ENCODE data around the gene FAM20A. TPM values are rescaled to one million over a fixed set of nuclear protein-coding genes. Genes with fewer than 3 reads are reported as not detected.

Gene FAM20A
- total and polyA plus RNA-seq, 11 donors = 2.6 to 37.9 (median 8.8) TPM

DNA sequence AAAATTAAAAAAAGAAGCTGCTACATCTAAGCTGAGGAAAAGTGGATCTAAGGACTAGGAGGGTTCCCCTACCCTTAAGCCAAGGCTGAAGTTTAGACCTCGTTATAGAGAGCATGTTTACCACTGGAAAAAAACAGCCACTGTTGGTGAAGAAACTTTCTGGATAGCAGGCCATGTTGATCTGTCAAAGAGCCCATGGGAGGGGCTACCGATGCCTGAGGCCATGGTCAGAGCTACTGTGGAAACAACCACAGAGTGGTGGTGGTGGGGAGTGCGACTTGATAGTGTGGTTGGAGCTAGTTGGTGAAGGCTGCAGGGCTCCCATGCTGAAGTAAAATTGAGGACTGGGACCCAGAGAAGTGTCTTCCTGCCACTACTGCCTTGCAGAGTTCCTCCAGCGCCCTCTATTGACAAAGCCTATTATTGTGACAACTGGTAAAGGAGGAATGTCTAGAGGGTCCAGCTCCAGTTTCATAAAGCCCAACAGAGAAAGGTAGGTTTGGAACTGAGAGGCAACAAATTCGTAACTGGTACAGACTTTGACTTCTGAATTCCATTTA, 12.7 kb upstream of the FAM20A start:
- no peaks in the 10 kb centered on the region for H3K27me3 ChIP-seq
- DNase-seq (peak in 2 of 5 donors; percentile 40 to 46), ATAC-seq (peak; percentile 42 to 80 (median 71))
- H3K4me1 ChIP-seq = peaks cover 0 to 5% (median 0%) of the 10 kb centered on the region in 12 donors
- no peak for TF ChIP-seq POLR2A (IDR thresholded peaks at IDR 0.05)
- TF ChIP-seq, protein P1, sequence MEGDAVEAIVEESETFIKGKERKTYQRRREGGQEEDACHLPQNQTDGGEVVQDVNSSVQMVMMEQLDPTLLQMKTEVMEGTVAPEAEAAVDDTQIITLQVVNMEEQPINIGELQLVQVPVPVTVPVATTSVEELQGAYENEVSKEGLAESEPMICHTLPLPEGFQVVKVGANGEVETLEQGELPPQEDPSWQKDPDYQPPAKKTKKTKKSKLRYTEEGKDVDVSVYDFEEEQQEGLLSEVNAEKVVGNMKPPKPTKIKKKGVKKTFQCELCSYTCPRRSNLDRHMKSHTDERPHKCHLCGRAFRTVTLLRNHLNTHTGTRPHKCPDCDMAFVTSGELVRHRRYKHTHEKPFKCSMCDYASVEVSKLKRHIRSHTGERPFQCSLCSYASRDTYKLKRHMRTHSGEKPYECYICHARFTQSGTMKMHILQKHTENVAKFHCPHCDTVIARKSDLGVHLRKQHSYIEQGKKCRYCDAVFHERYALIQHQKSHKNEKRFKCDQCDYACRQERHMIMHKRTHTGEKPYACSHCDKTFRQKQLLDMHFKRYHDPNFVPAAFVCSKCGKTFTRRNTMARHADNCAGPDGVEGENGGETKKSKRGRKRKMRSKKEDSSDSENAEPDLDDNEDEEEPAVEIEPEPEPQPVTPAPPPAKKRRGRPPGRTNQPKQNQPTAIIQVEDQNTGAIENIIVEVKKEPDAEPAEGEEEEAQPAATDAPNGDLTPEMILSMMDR (IDR thresholded peaks at IDR 0.05) = peak; percentile 46 to 75 (median 66)
- 35 to 57% (median 49%) methylated on average over 5 of the region's 5 CpGs for WGBS, 4 donors
- H3K9me3 ChIP-seq = peaks cover 0 to 25% (median 12%) of the 10 kb centered on the region in 12 donors
- intact Hi-C loops (cut with DNase I) = loop anchor here in 6 of 10 donors (5.0 to 10.0 kb wide), 6 partner anchors 69 to 439 kb away; no protein-coding TSS in a partner anchor
- H3K4me3 ChIP-seq = no peak overlapping the region
- no peak overlapping the region for H3K27ac ChIP-seq
- H3K36me3 ChIP-seq = no peaks in the 10 kb centered on the region

DNA sequence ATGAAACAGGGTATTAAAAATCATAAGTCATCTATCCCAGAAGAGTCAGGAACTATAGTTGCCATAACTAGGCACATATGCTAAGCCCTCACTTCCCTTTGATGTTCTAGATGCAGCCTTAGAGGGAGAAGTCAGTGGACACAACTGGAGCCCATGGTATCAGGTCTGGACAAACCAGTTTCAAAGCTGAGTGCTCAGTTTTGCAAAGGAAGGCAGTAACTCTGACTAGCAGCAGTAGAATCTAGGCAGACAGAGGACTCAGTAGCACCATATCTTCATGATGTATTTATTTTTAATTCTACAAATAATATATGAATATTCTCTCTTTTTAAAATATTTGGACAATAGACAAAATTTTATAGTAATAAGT, 11.7 kb upstream of the FAM20A start:
- intact Hi-C loops (cut with DNase I) = loop anchor here in 6 of 10 donors (5.0 to 10.0 kb wide), 6 partner anchors 68 to 438 kb away; no protein-coding TSS in a partner anchor
- no peak overlapping the region for H3K27ac ChIP-seq
- TF ChIP-seq POLR2A (IDR thresholded peaks at IDR 0.05) = no peak
- TF ChIP-seq, protein P1 (IDR thresholded peaks at IDR 0.05) = no peak

DNA sequence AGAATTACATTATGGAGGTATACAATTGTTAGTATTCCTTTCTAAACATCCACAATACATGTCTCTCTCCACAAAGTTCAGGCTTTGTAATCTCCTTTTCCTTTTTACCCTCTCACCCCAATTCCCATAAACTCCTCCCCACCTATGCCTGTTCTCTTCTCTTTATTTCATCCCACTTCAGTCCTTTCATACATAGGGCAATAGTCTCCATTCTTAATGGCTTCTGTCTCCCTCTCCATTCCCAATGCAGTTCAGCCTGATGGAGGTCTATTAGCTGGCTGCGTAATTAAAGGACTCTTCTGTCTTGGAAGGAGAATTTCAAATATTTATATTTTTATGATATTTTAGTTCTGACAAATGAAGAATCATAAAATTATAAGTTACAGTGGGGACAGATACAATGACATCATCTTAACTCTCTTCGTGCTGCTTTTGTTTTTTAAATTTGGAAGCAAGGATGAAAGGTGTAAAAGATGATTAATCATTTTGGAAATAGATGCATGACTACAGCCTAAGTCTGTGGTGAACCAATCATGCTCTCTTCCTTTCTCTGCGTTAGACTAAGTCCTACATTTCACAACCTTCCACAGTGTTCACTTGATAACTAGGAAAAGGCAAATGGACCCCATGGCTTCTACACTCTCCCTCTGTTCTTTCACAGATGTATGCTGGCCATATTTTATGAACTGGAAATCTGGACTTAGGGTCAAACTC, 11.2 kb upstream of the FAM20A start:
- intact Hi-C loops (cut with DNase I) = loop anchor here in 6 of 10 donors (5.0 to 10.0 kb wide), 6 partner anchors 68 to 438 kb away; no protein-coding TSS in a partner anchor
- ATAC-seq = no peak
- H3K4me1 ChIP-seq = peaks cover 0 to 5% (median 0%) of the 10 kb centered on the region in 12 donors
- no peak overlapping the region for H3K27ac ChIP-seq
- H3K4me3 ChIP-seq = no peak overlapping the region
- peaks cover 0 to 39% (median 24%) of the 10 kb centered on the region in 12 donors for H3K9me3 ChIP-seq
- H3K27me3 ChIP-seq = no peaks in the 10 kb centered on the region
- DNase-seq = no peak
- 84 to 91% (median 86%) methylated on average over 3 of the region's 3 CpGs for WGBS, 4 donors
- no peaks in the 10 kb centered on the region for H3K36me3 ChIP-seq
- TF ChIP-seq POLR2A (IDR thresholded peaks at IDR 0.05) = no peak
- TF ChIP-seq, protein P1 (IDR thresholded peaks at IDR 0.05) = no peak

More for the DNA sequence above, 11.7 kb upstream of the FAM20A start:
- DNase-seq (no peak), ATAC-seq (no peak)
- H3K9me3 ChIP-seq = peaks cover 0 to 34% (median 21%) of the 10 kb centered on the region in 12 donors
- H3K36me3 ChIP-seq = no peaks in the 10 kb centered on the region
- peaks cover 0 to 5% (median 0%) of the 10 kb centered on the region in 12 donors for H3K4me1 ChIP-seq
- no peak overlapping the region for H3K4me3 ChIP-seq
- H3K27me3 ChIP-seq = no peaks in the 10 kb centered on the region

Measured in heart left ventricle (tissue), 16 donors.